Natural killer cell (primary cell): ENCODE results near the gene CSRP1. TPM values are rescaled to one million over a fixed set of nuclear protein-coding genes. Genes with fewer than 3 reads are reported as not detected.

Experiments
- ATAC-seq, 3 donors: fragments of 150-1000 bp in 2 of 3; fragments of 200-7000 bp in 1 of 3; cut with Tn5 transposase; 1 replicate in 1 of 3; 2 replicates in 2 of 3; pipeline ENCODE4 v1.10.0; 2021; ENCODE audit warnings: mild to moderate bottlenecking in 2 of 3, moderate library complexity in 2 of 3
- DNase-seq, 2 donors: peaks; one replicate each; pipeline versions ENCODE4 v3.0.0 to v3.0.0-alpha.2; 2013 to 2021; ENCODE audit warnings: mixed read lengths in 1 of 2
- H3K27ac ChIP-seq: one replicate; pipeline ENCODE4 v1.5.1; 2013; ENCODE audit warnings: mild to moderate bottlenecking, low read length
- H3K27me3 ChIP-seq: one replicate; pipeline ENCODE4 v1.6.1; 2013; ENCODE audit warnings: low read length; ENCODE audit not compliant: control insufficient read depth, insufficient read depth
- H3K36me3 ChIP-seq: one replicate; pipeline ENCODE4 v1.6.1; 2013; ENCODE audit warnings: low read length; ENCODE audit not compliant: control insufficient read depth, insufficient read depth
- H3K4me1 ChIP-seq: one replicate; pipeline ENCODE4 v1.6.1; 2013; ENCODE audit warnings: low read length; ENCODE audit not compliant: control insufficient read depth, insufficient read depth
- H3K4me3 ChIP-seq: one replicate; pipeline ENCODE4 v1.5.1; 2013; ENCODE audit warnings: low read length
- H3K9me3 ChIP-seq: one replicate; pipeline ENCODE4 v1.6.1; 2013; ENCODE audit warnings: low read length; ENCODE audit not compliant: control insufficient read depth, insufficient read depth
- H3K27ac Mint-ChIP-seq, 2 donors: one replicate each; pipeline ENCODE4 v1.8.0; 2022; ENCODE audit warnings: mild to moderate bottlenecking in 2 of 2, mixed read lengths in 2 of 2, moderate library complexity in 1 of 2
- H3K27me3 Mint-ChIP-seq, 2 donors: one replicate each; pipeline ENCODE4 v1.8.0; 2022; ENCODE audit warnings: low read depth in 2 of 2, mixed read lengths in 2 of 2
- H3K36me3 Mint-ChIP-seq: one replicate; pipeline ENCODE4 v1.8.0; 2022; ENCODE audit warnings: mixed read lengths
- H3K4me1 Mint-ChIP-seq, 2 donors: one replicate each; pipeline ENCODE4 v1.8.0; 2022; ENCODE audit warnings: mixed read lengths in 2 of 2
- H3K4me3 Mint-ChIP-seq: one replicate; pipeline ENCODE4 v1.8.0; 2022; ENCODE audit warnings: mild to moderate bottlenecking, moderate library complexity, mixed read lengths
- H3K9me3 Mint-ChIP-seq, 2 donors: one replicate each; pipeline ENCODE4 v1.8.0; 2022; ENCODE audit warnings: mixed read lengths in 2 of 2
- WGBS: methylation state at CpG from one replicate; pipeline ENCODE4 v1.1.7; 2013; ENCODE audit warnings: missing lambda C conversion rate; ENCODE audit not compliant: insufficient coverage; 5-methylcytosine and 5-hydroxymethylcytosine counted together
- intact Hi-C: fragments of 100-400 bp; cut with micrococcal nuclease; formaldehyde crosslinking; loops from one replicate; pipeline ENCODE4 v1.14.2; 2022
- total RNA-seq, 4 donors: library from RNA; stranded (reverse); fragments of 120-200 nt in 1 of 4; gene quantifications; one replicate each; pipeline versions ENCODE4 v1.2.3 to v1.2.4, GENCODE V29; 2013 to 2022
- TF ChIP-seq, protein P1 (sequence below): fragments of 200-600 bp; IDR thresholded peaks from one replicate; pipeline ENCODE4 v1.8.0; 2022; ENCODE audit warnings: antibody characterized with exemption

CSRP1 gene
- total RNA-seq, 3 donors from 2014 or later (not counting 1 experiment from before 2014, with no cell fraction given): 36.9 to 48.4 (median 44.1) TPM

DNA sequence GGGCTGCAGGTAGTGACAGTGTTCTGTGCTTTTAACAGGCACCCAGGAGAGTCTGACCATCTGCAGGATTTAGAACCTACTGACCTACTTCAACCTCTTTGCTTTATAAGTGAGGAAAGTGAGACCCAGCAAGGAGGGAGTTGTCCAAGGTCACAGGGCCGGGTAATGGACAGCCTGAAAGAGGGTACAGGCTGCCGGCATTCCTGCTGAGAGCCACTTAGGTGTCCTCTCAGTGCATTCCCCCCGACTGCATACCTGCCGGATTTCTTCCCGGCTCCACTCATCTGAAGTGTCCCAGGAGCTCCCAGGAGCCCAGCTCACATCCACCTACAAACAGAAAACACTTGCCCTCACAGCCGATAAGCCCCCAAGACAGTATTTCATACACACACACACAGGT, 51.8 kb downstream of the CSRP1 start:
- no peaks in the 10 kb centered on the region for H3K9me3 Mint-ChIP-seq
- peaks cover 0 to 16% of the 10 kb centered on the region in 2 donors for H3K27me3 Mint-ChIP-seq

GRCh38 chr1:201454608-201455007, 52.3 kb downstream of the CSRP1 start:
- 75% methylated on average over 3 of the region's 4 CpGs for WGBS
- peaks cover 0 to 16% of the 10 kb centered on the region in 2 donors for H3K27me3 Mint-ChIP-seq

More for the DNA sequence above, 51.8 kb downstream of the CSRP1 start:
- Mint-ChIP-seq H3K4me3 (no peak overlapping the region), H3K27ac (no peak overlapping the region), H3K4me1 (peaks cover 0 to 15% of the 10 kb centered on the region in 2 donors), H3K36me3 (no peaks in the 10 kb centered on the region)
- TF ChIP-seq, protein P1, sequence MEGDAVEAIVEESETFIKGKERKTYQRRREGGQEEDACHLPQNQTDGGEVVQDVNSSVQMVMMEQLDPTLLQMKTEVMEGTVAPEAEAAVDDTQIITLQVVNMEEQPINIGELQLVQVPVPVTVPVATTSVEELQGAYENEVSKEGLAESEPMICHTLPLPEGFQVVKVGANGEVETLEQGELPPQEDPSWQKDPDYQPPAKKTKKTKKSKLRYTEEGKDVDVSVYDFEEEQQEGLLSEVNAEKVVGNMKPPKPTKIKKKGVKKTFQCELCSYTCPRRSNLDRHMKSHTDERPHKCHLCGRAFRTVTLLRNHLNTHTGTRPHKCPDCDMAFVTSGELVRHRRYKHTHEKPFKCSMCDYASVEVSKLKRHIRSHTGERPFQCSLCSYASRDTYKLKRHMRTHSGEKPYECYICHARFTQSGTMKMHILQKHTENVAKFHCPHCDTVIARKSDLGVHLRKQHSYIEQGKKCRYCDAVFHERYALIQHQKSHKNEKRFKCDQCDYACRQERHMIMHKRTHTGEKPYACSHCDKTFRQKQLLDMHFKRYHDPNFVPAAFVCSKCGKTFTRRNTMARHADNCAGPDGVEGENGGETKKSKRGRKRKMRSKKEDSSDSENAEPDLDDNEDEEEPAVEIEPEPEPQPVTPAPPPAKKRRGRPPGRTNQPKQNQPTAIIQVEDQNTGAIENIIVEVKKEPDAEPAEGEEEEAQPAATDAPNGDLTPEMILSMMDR: no peak
- Histone ChIP-seq H3K27ac (no peak overlapping the region), H3K4me1 (no peaks in the 10 kb centered on the region), H3K9me3 (no peaks in the 10 kb centered on the region), H3K36me3 (no peaks in the 10 kb centered on the region), H3K4me3 (no peak overlapping the region), H3K27me3 (no peaks in the 10 kb centered on the region)
- intact Hi-C loops: no loop called here
- no peak for ATAC-seq
- DNase-seq: no peak
- WGBS: 93% methylated on average over 6 of the region's 6 CpGs

DNA sequence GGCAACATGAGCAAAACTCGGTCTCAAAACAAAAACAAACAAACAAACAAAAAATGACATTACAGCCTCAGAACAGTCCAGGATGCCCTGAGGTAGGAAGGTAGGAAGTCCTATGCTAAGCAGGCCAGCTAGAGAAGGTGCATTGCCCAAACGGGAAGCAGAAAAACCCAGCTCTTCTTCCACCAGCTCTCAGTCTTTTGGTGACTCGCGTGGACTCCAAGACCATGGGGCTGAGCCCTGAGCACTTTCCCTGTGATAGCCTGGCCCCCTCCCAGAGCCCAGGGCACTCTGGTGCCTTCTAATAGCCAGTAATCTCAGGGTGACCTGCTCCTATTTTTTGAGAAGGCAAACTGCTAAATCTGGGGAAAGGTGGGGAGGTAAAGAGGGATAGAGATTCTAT, 54.1 kb downstream of the CSRP1 start:
- Mint-ChIP-seq H3K36me3 (no peaks in the 10 kb centered on the region), H3K9me3 (no peaks in the 10 kb centered on the region), H3K4me3 (no peak overlapping the region), H3K27me3 (peaks cover 0 to 13% of the 10 kb centered on the region in 2 donors), H3K27ac (no peak overlapping the region), H3K4me1 (peaks cover 3 to 20% of the 10 kb centered on the region in 2 donors)
- no peak overlapping the region for H3K27ac ChIP-seq
- H3K4me1 ChIP-seq: peaks cover 3% of the 10 kb centered on the region
- TF ChIP-seq, protein P1: no peak
- H3K36me3 ChIP-seq: no peaks in the 10 kb centered on the region
- DNase-seq: no peak
- 93% methylated on average over 4 of the region's 4 CpGs for WGBS
- ATAC-seq: no peak
- H3K27me3 ChIP-seq: no peaks in the 10 kb centered on the region
- intact Hi-C loops: no loop called here
- no peak overlapping the region for H3K4me3 ChIP-seq
- no peaks in the 10 kb centered on the region for H3K9me3 ChIP-seq

More at GRCh38 chr1:201454608-201455007, 52.3 kb downstream of the CSRP1 start:
- Histone ChIP-seq H3K27me3 (no peaks in the 10 kb centered on the region), H3K27ac (no peak overlapping the region), H3K4me3 (no peak overlapping the region), H3K9me3 (no peaks in the 10 kb centered on the region), H3K4me1 (no peaks in the 10 kb centered on the region), H3K36me3 (no peaks in the 10 kb centered on the region)
- intact Hi-C loops: no loop called here
- H3K9me3 Mint-ChIP-seq: no peaks in the 10 kb centered on the region
- ATAC-seq (no peak), DNase-seq (no peak)
- H3K4me3 Mint-ChIP-seq: no peak overlapping the region
- no peak overlapping the region for H3K27ac Mint-ChIP-seq
- H3K4me1 Mint-ChIP-seq: peaks cover 0 to 16% of the 10 kb centered on the region in 2 donors
- no peaks in the 10 kb centered on the region for H3K36me3 Mint-ChIP-seq
- TF ChIP-seq, protein P1: no peak

DNA sequence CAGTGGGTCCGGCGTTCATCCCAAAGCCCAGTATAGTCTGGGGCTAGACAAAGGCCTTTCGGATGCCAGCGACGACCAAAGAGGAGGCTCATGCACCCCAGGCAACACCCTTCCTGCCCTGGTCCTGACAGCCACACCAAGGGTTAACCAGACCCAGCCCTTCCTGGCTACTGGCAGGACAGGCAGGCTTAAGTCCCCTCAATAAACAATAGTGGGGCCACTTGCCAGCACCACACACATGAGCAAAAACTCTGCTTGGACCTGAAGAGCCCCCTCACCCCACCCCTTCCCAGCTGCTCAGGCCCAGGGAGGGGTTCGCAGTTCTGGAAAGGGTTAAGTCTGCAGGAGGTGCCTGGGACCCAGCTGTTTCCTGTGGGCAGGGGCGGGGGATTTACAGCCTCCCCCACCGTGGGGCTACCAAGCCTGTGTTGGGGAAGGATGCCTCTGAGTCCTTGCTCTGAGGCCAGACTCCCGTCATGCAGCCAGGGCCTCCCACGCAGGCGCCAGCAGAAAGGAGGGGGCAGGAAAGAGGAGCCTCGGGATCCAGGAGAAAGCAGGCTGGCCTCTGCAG, 56.1 kb downstream of the CSRP1 start:
- Mint-ChIP-seq H3K27ac (peak overlapping the region in 1 of 2 donors; percentile 35), H3K27me3 (no peaks in the 10 kb centered on the region), H3K36me3 (no peaks in the 10 kb centered on the region), H3K4me3 (no peak overlapping the region), H3K4me1 (peaks cover 5 to 28% of the 10 kb centered on the region in 2 donors), H3K9me3 (no peaks in the 10 kb centered on the region)
- Histone ChIP-seq H3K4me3 (no peak overlapping the region), H3K27ac (no peak overlapping the region), H3K4me1 (peaks cover 3% of the 10 kb centered on the region), H3K27me3 (no peaks in the 10 kb centered on the region), H3K36me3 (no peaks in the 10 kb centered on the region), H3K9me3 (no peaks in the 10 kb centered on the region)
- intact Hi-C loops: no loop called here
- ATAC-seq (no peak), DNase-seq (no peak)
- WGBS: 24% methylated on average over 12 of the region's 12 CpGs
- TF ChIP-seq, protein P1: no peak
